GM04504 (cell line): ENCODE measurements around the gene BICRA.
"Not testable (repeated sequence)": the region's sequence is repeated elsewhere in the genome, so short reads cannot be mapped to it uniquely, and the experiment has no call there.

Source experiments
- DNase-seq: peaks from one replicate; pipeline ENCODE4 v3.0.0-alpha.2; 2012; ENCODE audit warnings: low read depth

Gene BICRA

DNA sequence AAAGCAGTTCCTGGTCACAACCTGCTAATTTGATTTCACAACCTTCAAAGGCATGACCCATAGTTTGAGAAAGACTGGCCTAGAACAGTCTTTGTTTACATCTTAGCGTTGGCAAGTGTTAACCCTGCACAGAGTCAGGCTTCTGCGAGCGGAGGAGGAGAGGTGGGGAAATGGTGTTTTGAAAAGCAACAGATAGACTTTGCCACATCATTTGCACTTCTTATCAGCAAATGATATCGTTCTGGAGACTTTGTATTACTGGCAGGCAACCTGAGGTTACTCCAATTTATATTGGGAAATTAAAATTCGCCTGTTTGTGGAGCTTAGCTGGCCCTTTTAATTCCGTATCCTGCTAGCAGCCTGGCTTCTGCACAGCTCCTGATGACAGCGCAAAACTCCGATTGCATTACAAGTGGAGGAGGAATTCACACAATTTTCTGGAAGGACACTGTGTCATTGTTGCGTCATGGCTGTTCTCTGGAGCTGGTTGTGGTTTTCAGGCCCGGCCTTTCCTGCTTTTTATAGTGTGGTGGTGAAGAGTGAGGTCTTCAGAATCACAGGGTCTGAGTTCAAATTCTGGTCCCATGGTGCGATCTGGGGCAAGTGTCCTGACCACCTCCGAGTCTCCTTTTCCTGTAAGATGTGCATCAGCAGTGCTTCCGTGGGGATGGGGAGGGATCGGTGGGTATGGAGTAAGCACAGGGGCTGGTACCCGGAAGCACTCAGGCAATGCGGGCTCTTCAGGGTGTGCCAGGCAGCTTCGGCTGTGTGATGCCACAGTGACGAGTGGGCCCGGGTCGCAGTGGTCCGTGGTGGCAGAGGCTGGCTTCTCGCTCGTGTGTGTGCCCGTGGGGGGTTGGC, 55.2 kb downstream of the BICRA start:
- DNase-seq = peak; percentile 97

DNA sequence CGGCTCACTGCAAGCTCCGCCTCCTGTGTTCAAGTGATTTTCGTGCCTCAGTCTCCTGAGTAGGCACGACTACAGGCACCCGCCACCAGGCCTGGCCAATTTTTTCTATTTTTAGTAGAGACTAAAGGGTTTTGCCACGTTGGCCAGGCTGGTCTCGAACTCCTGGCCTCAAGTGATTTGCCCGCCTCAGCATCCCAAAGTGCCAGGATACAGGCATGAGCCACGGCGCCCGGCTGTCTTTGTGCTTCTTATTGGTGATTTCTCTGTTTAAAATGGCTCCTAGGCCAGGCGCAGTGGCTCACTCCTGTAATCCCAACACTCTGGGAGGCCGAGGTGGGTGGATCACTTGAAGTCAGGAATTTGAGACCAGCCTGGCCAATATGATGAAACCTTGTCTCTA, 59.6 kb downstream of the BICRA start:
- not testable (repeated sequence) for DNase-seq

DNA sequence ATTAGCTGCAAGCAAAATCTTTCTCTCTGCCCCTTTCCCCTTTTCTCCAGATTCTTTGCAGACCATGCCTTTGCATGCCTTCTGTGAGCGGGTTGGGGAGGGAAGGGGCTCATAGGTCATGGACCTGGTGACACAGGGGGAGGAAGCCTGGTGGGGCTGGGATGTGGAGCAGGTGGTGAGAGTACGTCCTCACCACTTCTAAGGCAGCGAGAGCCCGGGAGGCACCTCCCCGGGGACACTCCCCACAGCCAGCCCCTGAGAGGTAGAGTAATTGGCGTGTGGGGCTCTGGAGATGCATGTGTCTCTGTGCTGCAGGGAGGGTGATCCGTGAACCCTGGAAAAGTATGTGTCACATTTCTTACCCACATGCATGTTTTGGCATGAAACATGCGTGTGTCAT, 61.8 kb downstream of the BICRA start:
- DNase-seq = no peak

DNA sequence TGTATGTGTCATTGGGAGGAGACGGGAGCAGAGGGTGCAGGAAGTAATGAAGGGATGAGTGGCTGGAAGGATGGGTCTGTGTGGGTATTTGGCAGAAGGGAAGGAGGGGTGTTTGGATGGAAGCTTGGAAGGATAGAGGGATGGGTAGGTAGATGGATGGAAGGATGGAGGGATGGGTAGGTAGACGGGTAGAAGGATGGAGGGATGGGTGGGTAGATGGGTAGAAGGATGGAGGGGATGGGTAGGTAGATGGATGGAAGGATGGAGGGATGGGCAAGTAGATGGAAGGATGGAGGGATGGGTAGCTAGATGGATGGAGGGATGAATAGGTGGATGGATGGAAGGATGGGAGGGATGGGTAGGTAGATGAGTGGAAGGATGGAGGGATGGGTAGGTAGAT, 62.6 kb downstream of the BICRA start:
- DNase-seq = no peak

DNA sequence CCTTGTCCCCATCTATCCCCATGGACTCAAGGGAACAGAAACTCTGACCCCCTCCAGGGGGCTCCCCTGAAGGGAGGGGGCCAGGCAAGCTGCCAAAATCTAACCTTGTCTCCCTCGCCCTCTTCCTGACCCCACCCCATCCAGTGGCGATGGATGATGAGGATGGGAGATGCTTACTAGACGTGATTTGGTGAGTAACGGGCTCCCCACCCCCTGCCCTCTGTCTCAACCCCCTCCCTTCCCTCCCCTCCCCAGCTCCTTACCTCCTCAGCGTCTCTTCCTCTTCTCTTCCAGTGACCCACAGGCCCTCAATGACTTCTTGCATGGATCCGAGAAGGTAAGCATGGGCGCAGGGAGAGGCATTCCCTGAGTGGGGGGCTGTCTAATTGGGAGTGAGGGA, 64.5 kb downstream of the BICRA start:
- no peak for DNase-seq

DNA sequence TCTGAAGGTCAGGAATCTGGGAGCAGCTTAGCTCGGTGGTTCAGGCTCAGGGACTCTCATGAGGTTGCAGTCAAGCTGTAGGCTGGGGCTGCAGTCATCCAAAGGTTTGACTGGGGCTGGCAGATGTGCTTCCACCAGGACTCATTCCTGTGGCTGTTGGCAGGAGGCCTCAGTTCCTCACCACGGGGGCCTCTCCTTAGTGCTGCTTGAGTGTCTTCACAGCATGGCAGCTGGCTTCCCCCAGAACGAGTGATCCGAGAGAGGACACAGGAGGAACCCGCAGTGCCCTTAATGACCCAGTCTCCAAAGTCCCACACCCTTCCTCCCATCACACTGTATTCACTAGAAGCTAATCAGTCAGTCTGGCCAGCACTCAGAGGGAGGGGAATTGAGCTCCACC, 65.6 kb downstream of the BICRA start:
- DNase-seq = no peak

DNA sequence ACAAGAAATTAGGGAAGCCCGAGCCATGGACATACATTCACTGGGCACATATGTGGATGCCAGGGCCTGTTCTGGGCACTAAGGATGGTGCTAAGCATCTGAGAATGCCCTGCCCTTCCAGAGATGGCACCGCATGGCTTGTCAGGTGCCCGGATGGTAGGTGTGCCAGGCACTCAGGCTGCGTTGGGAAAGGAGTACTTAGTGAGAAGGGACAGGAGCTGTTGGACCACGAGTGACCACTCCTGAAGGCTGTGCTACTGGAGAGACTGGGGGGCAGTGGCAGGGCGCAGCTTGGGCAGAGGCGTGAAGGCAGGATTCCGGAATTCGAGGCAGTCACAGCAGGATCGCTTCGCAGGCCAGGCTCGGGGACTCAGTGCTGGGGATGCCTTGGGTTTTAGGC, 66.3 kb downstream of the BICRA start:
- DNase-seq = no peak

DNA sequence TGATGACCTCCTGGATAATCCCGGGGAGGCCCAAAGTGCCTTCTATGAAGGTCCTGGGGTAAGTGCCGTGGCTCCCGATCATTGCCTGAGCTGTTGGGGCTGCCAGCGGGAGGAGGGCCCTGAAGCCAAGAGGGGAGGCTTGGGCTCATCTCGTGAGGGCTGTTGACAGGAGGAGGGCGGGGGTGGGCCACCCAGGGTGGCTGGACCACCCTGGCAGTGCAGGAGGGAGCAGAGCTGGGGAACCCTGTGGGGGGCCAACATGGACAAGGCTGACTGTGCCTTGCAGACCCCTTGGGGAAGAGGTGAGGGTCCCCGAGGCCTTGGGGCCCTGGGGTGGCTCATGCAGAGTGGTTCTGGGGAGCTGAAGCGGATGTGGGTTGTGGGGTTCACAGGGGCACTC, 66.9 kb downstream of the BICRA start:
- no peak for DNase-seq

DNA sequence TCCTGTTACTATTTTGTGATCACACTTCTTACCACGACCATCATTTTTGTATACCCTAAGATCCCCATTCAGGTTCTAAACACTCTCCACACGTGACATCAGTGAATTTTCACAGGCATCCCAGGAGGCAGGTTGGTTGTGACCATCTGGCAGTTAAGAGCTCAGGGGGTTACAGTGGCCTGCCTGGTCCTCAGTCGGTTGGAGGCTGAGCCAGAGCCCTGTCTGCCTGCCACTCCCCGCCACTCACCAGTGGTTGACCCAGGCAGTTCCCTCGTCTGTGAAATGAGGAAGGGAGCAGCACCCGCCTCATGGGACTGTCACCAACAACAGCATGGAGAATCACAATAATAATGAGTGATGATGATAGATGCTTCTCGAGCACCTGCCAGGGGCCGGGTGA, 67.9 kb downstream of the BICRA start:
- no peak for DNase-seq

DNA sequence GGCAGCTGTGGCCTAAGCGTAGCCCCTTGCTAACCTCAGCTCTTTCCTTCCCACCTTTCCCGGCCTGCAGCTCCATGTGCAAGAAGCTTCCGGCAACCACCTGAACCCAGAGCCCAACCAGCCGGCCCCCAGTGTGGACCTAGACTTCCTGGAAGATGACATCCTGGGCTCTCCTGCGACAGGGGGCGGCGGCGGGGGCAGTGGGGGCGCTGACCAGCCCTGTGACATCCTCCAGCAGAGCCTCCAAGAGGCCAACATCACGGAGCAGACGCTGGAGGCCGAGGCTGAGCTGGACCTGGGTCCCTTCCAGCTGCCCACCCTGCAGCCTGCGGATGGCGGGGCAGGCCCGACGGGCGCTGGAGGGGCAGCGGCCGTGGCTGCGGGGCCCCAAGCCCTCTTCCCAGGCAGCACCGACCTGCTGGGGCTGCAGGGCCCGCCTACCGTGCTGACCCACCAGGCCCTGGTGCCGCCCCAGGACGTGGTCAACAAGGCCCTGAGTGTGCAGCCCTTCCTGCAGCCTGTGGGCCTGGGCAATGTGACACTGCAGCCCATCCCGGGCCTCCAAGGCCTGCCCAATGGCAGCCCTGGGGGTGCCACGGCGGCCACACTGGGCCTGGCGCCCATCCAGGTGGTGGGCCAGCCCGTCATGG, 70.4 kb downstream of the BICRA start:
- DNase-seq = no peak

DNA sequence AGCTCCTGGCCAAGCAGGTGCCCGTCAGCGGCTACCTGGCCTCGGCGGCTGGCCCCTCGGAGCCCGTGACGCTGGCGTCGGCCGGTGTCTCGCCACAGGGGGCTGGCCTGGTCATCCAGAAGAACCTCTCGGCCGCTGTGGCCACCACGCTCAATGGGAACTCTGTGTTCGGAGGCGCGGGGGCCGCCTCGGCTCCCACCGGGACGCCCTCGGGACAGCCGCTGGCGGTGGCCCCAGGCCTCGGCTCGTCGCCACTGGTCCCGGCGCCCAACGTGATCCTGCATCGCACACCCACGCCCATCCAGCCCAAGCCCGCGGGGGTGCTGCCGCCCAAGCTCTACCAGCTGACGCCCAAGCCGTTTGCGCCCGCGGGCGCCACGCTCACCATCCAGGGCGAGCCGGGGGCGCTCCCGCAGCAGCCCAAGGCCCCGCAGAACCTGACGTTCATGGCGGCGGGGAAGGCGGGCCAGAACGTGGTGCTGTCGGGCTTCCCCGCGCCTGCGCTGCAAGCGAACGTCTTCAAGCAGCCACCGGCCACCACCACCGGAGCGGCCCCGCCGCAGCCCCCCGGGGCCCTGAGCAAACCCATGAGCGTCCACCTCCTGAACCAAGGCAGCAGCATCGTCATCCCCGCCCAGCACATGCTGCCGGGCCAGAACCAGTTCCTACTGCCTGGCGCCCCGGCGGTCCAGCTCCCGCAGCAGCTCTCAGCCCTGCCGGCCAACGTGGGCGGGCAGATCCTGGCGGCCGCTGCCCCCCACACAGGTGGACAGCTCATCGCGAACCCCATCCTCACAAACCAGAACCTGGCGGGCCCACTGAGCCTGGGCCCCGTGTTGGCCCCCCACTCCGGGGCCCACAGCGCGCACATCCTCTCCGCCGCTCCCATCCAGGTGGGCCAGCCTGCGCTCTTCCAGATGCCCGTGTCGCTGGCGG, 71.3 kb downstream of the BICRA start:
- DNase-seq = no peak

DNA sequence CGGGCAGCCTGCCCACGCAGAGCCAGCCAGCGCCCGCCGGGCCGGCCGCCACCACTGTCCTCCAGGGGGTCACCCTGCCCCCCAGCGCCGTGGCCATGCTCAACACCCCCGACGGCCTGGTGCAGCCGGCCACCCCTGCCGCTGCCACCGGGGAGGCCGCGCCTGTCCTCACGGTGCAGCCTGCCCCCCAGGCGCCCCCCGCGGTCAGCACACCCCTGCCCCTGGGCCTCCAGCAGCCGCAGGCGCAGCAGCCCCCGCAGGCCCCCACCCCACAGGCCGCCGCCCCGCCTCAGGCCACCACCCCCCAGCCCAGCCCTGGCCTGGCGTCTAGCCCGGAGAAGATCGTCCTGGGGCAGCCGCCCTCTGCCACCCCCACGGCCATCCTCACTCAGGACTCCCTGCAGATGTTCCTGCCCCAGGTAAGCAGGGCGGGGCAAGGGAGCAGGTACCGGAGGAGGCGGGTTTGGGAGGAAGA, 72.0 kb downstream of the BICRA start:
- DNase-seq = no peak

DNA sequence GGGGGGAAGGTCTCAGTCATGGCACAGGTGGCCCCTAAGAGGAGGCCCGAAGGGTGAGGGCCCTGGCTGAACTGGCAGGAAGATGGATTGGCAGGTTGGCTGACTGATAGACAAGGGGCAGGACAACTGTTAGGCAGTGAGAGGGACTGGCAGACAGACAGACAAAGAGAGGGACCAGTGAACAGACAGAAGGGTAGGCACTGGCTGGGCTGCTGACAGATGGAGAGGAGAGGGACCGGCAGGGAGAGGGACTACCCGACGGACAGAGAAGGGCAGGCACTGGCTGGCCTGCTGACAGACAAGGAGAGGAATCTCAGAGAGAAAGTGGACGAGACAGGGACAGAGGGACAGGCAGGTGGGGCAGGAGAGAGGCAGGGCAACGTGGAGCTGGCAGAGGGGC, 72.5 kb downstream of the BICRA start:
- DNase-seq = no peak

DNA sequence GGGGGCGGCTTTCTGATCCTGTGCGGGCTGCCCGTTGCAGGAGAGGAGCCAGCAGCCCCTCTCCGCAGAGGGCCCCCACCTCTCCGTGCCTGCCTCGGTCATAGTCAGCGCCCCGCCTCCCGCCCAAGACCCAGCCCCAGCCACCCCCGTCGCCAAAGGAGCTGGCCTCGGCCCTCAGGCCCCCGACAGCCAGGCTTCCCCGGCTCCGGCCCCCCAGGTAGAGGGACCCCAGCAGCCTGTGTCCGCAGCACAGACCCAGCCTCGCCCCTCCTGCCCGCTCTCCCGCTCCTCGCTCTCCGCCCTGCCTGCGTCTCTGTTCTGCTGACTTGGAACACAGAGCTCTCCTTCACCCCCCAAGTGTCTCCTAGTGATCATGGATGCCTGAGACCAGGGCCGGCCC, 73.0 kb downstream of the BICRA start:
- no peak for DNase-seq

DNA sequence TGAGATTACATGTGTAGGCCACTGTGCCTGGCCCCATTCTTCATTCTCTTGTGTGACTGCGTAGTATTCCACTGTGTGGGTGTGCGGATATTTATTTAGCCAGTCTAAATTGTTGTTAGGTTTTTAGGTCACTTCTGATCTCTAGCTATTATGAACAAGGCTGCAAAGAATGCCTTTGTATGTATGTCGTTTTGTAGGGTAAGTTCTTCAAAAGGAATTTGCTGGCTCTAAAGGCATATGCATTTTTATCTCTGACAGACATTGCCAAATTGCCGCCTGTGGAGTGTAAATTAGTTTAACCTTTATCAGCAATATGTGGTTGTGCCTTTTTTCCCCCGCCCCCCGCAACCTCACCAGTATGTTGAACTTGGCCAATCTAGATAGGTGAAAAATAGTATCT, 74.0 kb downstream of the BICRA start:
- no peak for DNase-seq

DNA sequence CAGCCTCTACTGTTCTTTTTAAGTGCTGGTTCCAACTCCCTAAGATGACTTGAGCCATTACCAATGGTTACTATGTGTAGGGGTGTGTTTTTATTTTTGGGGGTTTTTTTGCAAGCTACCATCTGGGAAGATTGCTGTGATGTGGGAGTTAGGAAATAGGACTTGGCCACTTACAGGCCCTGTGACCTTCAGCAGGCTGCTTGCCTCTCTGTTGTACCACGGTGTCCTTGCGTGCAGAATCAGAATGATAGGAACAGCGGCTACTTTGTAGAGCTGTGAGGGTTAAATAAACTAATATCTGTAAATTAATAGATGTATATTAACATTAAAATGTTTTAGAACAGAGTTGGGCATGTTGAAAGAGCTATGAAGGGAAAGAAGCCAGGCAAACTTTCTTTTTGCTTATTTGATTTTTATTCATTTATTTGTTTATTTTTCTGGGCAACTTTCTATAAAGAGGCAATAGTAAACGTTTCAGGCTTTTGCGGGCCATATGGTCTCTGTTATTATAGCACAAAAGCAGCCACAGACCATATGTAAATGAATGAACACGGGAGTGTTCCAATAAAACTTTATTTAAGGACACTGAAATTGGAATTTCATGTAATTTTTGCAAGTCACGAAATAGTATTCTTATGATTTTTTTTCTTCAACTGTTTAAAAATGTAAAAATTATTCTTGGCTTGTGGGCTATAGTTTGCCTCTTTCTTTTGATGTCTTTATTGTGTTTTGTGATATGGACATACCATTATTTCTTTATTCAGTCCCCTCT, 77.9 kb downstream of the BICRA start:
- no peak for DNase-seq

DNA sequence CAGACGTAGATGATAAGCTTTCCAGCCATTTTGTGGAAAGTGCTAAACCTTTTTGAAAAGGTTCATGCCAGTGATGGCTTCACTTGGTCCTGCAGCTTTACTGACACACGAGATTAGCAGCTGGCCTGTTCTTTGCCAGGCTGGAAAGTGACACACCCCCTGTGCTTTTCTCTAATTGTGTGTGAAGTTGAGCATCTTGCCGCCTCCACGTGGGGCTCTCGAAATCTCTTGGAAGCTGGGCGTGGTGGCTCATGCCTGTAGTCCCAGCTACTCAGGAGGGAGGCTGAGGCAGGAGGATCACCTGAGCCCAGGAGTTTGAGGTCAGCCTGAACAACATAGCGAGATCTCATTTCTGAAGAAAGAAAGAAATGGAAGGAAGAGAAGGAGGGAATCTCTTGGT, 79.0 kb downstream of the BICRA start:
- no peak for DNase-seq

DNA sequence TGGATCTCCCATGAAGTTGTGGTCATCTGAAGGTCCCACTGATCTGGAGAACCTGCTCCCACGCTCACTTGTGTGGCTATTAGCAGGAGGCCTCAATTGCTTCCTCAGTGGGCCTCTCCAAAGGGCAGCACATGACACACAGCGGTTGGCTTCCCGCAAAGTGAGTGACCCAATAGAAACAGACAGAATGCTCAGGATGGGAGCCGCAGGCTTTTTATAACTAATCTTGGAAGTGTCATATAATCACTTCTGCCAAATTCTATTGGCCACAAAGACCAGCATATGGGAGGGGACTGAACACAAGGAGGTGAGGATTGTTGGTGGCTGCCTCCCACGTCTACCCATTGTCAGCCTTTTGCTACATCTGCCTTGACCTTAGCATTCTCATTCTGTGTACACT, 82.2 kb downstream of the BICRA start:
- DNase-seq = no peak

DNA sequence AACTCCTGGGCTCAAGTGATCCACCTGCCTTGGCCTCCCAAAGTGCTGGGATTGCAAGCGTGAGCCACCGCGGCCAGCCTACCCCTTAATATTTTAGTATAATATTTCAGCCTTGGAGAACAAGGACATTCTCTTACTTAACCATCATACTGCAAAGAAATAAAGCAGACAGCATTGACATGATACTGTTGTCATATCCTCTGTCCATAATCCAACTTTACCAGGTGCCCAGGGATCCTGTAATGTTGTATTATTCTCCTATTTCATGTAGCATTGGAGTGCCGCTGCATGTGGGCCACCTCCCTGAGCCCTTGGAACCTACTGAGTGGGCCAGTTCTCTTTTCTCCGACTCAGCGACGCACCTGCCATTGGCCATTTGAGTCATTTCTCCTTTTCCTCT, 82.8 kb downstream of the BICRA start:
- no peak for DNase-seq

DNA sequence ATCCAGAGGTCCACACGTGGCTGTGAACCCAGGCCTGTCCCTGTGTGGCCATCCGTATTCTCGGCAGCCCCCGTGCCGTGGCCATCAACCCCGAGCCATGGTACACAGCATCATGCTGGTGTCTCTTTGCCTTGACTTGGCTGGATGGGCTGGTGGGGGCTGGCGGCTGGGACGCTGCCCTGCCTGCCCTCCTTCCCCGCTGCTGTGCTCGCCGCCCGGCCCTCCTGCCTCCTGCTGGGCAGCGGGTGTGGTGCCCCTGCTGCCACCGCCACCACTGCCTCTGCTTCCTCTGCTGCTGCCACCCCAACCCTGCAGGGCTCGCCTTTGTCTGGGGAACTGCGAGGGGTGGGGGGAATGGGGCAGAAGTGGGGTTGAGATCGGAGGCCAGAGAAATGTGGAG, 84.6 kb downstream of the BICRA start:
- no peak for DNase-seq

DNA sequence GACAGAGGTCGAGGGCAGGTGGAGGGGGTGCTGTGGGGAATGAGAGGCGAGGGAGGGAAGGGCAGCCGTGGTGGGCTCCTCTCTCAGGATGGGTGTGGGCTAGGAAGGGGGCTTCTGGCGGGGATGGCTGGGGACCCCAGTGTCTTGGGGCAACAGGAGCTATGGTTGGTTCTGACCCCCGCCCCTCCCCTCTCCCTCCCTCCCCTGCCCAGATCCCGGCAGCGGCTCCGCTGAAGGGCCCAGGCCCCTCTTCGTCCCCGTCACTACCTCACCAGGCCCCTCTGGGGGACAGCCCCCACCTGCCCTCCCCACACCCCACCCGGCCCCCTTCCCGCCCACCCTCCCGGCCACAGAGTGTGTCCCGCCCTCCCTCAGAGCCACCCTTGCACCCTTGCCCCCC, 85.0 kb downstream of the BICRA start:
- DNase-seq = no peak
